ENCODE measurements around the gene C2orf78. TPM values are rescaled to one million over a fixed set of nuclear protein-coding genes. Genes with fewer than 3 reads are reported as not detected.

Gene C2orf78
- total and polyA plus RNA-seq, 4 donors: 0.02 TPM; not detected in 3

GRCh38 chr2:73818296-73818695, 34.3 kb downstream of the C2orf78 start:
- Histone ChIP-seq H3K4me1 (ENCODE audit: control insufficient read depth in 4 of 4, insufficient read depth in 4 of 4, low read length in 3 of 4) (peaks cover 0 to under 1% (median 0%) of the 10 kb centered on the region in 4 donors), H3K27me3 (ENCODE audit: control insufficient read depth in 4 of 4, insufficient read depth in 4 of 4, low read length in 3 of 4) (no peaks in the 10 kb centered on the region), H3K9me3 (ENCODE audit: control insufficient read depth in 4 of 4, low read length in 3 of 4) (no peaks in the 10 kb centered on the region), H3K4me3 (ENCODE audit: low read depth in 1 of 3, low read length in 3 of 3) (no peak overlapping the region), H3K27ac (ENCODE audit: low read depth in 1 of 2, low read length in 2 of 2) (no peak overlapping the region), H3K9ac (ENCODE audit: low read depth in 1 of 2, low read length in 2 of 2) (no peak overlapping the region), H3K36me3 (ENCODE audit: control insufficient read depth in 4 of 4, insufficient read depth in 3 of 4, low read depth in 1 of 4, low read length in 3 of 4) (no peaks in the 10 kb centered on the region)
- DNase-seq (ENCODE audit: low spot score): no peak
- WGBS: 85% methylated on average over 18 of the region's 18 CpGs
- TF ChIP-seq YY1 (IDR thresholded peaks at IDR 0.05): no peak
- no peak for TF ChIP-seq HNF4A (conservative IDR thresholded peaks at IDR 0.05)
- TF ChIP-seq RXRA (IDR thresholded peaks at IDR 0.05): no peak
- no peak for TF ChIP-seq CTCF (IDR thresholded peaks at IDR 0.05; ENCODE audit: low read depth, low read length, missing input control)
- TF ChIP-seq MAX (IDR thresholded peaks at IDR 0.05): no peak

DNA sequence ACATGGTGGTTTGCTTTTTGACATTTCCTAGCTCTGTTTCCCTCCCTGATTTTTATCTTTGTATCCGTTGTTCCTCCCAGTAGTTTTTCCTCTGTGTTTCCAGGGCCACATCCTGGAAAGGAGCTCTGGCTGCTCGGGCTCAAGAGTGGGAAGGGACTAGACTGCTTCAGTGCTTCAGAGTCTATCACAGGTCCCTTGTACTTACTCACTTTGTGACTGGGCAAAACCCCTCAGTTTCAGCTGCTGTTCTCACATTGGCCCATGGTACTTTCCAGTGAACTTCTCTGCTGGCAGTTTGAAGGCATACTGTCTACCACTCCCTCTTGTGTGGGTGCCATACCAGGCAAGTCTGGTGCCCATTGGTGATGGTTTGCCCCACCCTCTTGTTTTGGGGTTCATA, 37.2 kb downstream of the C2orf78 start:
- Histone ChIP-seq H3K4me1 (ENCODE audit: control insufficient read depth in 4 of 4, insufficient read depth in 4 of 4, low read length in 3 of 4) (no peaks in the 10 kb centered on the region), H3K27ac (ENCODE audit: low read depth in 1 of 2, low read length in 2 of 2) (no peak overlapping the region), H3K9me3 (ENCODE audit: control insufficient read depth in 4 of 4, low read length in 3 of 4) (no peaks in the 10 kb centered on the region), H3K36me3 (ENCODE audit: control insufficient read depth in 4 of 4, insufficient read depth in 3 of 4, low read depth in 1 of 4, low read length in 3 of 4) (no peaks in the 10 kb centered on the region), H3K9ac (ENCODE audit: low read depth in 1 of 2, low read length in 2 of 2) (no peak overlapping the region), H3K4me3 (ENCODE audit: low read depth in 1 of 3, low read length in 3 of 3) (no peak overlapping the region), H3K27me3 (ENCODE audit: control insufficient read depth in 4 of 4, insufficient read depth in 4 of 4, low read length in 3 of 4) (no peaks in the 10 kb centered on the region)
- DNase-seq (ENCODE audit: low spot score): no peak
- TF ChIP-seq MAX (IDR thresholded peaks at IDR 0.05): no peak
- TF ChIP-seq YY1 (IDR thresholded peaks at IDR 0.05): no peak
- no peak for TF ChIP-seq HNF4G (IDR thresholded peaks at IDR 0.05)
- no peak for TF ChIP-seq RAD21 (IDR thresholded peaks at IDR 0.05)
- no peak for TF ChIP-seq FOXA2 (IDR thresholded peaks at IDR 0.05)
- no peak for TF ChIP-seq GABPA (IDR thresholded peaks at IDR 0.05 in 1 of 2, conservative IDR thresholded peaks at IDR 0.05 in 1 of 2)
- no peak for TF ChIP-seq NR2F2 (IDR thresholded peaks at IDR 0.05)
- TF ChIP-seq TAF1 (conservative IDR thresholded peaks at IDR 0.05): no peak
- TF ChIP-seq ATF3 (IDR thresholded peaks at IDR 0.05): no peak
- TF ChIP-seq JUND (IDR thresholded peaks at IDR 0.05): no peak
- no peak for TF ChIP-seq ZBTB33 (IDR thresholded peaks at IDR 0.05)
- no peak for TF ChIP-seq FOXA1 (IDR thresholded peaks at IDR 0.05)
- TF ChIP-seq CTCF (IDR thresholded peaks at IDR 0.05; ENCODE audit: low read depth, low read length, missing input control): no peak
- 31% methylated on average over 2 of the region's 2 CpGs for WGBS
